ENCODE measurements around the gene APP. TPM values are rescaled to one million over a fixed set of nuclear protein-coding genes. Genes with fewer than 3 reads are reported as not detected.

Gene APP
- total RNA-seq, 1 donor from 2014 or later = 141 TPM

GRCh38 chr21:26110715-26111114 is 59.9 kb downstream of the APP start:
- Histone ChIP-seq H3K36me3 (ENCODE audit: control insufficient read depth in 3 of 3, insufficient read depth in 3 of 3, low read length in 3 of 3) (peaks cover 0 to 2% (median 0%) of the 10 kb centered on the region in 3 donors), H3K4me3 (ENCODE audit: low read length in 3 of 3) (no peak overlapping the region), H3K9ac (ENCODE audit: low read depth in 1 of 3, low read length in 3 of 3) (no peak overlapping the region), H3K9me3 (ENCODE audit: control insufficient read depth in 3 of 3, low read length in 3 of 3) (no peaks in the 10 kb centered on the region), H3K27ac (ENCODE audit: low read depth, low read length) (no peak overlapping the region), H3K4me1 (ENCODE audit: control insufficient read depth in 3 of 3, insufficient read depth in 3 of 3, low read length in 3 of 3) (peaks cover 0 to 3% (median 0%) of the 10 kb centered on the region in 3 donors), H3K27me3 (ENCODE audit: control insufficient read depth in 3 of 3, insufficient read depth in 3 of 3, low read length in 3 of 3) (no peaks in the 10 kb centered on the region)

GRCh38 chr21:26107429-26107828 is 63.1 kb downstream of the APP start:
- H3K4me3 ChIP-seq (ENCODE audit: low read length in 3 of 3) = no peak overlapping the region
- H3K36me3 ChIP-seq (ENCODE audit: control insufficient read depth in 3 of 3, insufficient read depth in 3 of 3, low read length in 3 of 3) = peaks cover 0 to 6% (median 2%) of the 10 kb centered on the region in 3 donors
- H3K4me1 ChIP-seq (ENCODE audit: control insufficient read depth in 3 of 3, insufficient read depth in 3 of 3, low read length in 3 of 3) = no peaks in the 10 kb centered on the region
- no peaks in the 10 kb centered on the region for H3K27me3 ChIP-seq (ENCODE audit: control insufficient read depth in 3 of 3, insufficient read depth in 3 of 3, low read length in 3 of 3)
- no peak overlapping the region for H3K27ac ChIP-seq (ENCODE audit: low read depth, low read length)
- H3K9ac ChIP-seq (ENCODE audit: low read depth in 1 of 3, low read length in 3 of 3) = no peak overlapping the region
- peaks cover 0 to 3% (median 0%) of the 10 kb centered on the region in 3 donors for H3K9me3 ChIP-seq (ENCODE audit: control insufficient read depth in 3 of 3, low read length in 3 of 3)

- H3K27me3 ChIP-seq (ENCODE audit: control insufficient read depth in 3 of 3, insufficient read depth in 3 of 3, low read length in 3 of 3) = no peaks in the 10 kb centered on the region
Observed at GRCh38 chr21:26106562-26106961, 64.0 kb downstream of the APP start.

GRCh38 chr21:26105819-26106218 is 64.8 kb downstream of the APP start:
- Histone ChIP-seq H3K9me3 (ENCODE audit: control insufficient read depth in 3 of 3, low read length in 3 of 3) (peaks cover 0 to 3% (median 0%) of the 10 kb centered on the region in 3 donors), H3K9ac (ENCODE audit: low read depth in 1 of 3, low read length in 3 of 3) (no peak overlapping the region), H3K27ac (ENCODE audit: low read depth, low read length) (no peak overlapping the region)

More at GRCh38 chr21:26106562-26106961, 64.0 kb downstream of the APP start:
- Histone ChIP-seq H3K9me3 (ENCODE audit: control insufficient read depth in 3 of 3, low read length in 3 of 3) (peaks cover 0 to 3% (median 0%) of the 10 kb centered on the region in 3 donors), H3K4me1 (ENCODE audit: control insufficient read depth in 3 of 3, insufficient read depth in 3 of 3, low read length in 3 of 3) (no peaks in the 10 kb centered on the region), H3K4me3 (ENCODE audit: low read length in 3 of 3) (no peak overlapping the region), H3K9ac (ENCODE audit: low read depth in 1 of 3, low read length in 3 of 3) (no peak overlapping the region), H3K36me3 (ENCODE audit: control insufficient read depth in 3 of 3, insufficient read depth in 3 of 3, low read length in 3 of 3) (peaks cover 0 to 6% (median 2%) of the 10 kb centered on the region in 3 donors), H3K27ac (ENCODE audit: low read depth, low read length) (no peak overlapping the region)

GRCh38 chr21:26100573-26100972 is 70.0 kb downstream of the APP start:
- H3K27ac ChIP-seq (ENCODE audit: low read depth, low read length) = no peak overlapping the region
- H3K4me1 ChIP-seq (ENCODE audit: control insufficient read depth in 3 of 3, insufficient read depth in 3 of 3, low read length in 3 of 3) = no peaks in the 10 kb centered on the region
- H3K4me3 ChIP-seq (ENCODE audit: low read length in 3 of 3) = no peak overlapping the region
- no peaks in the 10 kb centered on the region for H3K27me3 ChIP-seq (ENCODE audit: control insufficient read depth in 3 of 3, insufficient read depth in 3 of 3, low read length in 3 of 3)
- H3K36me3 ChIP-seq (ENCODE audit: control insufficient read depth in 3 of 3, insufficient read depth in 3 of 3, low read length in 3 of 3) = peaks cover 0 to 6% (median 0%) of the 10 kb centered on the region in 3 donors
- H3K9ac ChIP-seq (ENCODE audit: low read depth in 1 of 3, low read length in 3 of 3) = no peak overlapping the region
- H3K9me3 ChIP-seq (ENCODE audit: control insufficient read depth in 3 of 3, low read length in 3 of 3) = peaks cover 0 to 3% (median 0%) of the 10 kb centered on the region in 3 donors

More at GRCh38 chr21:26105819-26106218, 64.8 kb downstream of the APP start:
- Histone ChIP-seq H3K4me1 (ENCODE audit: control insufficient read depth in 3 of 3, insufficient read depth in 3 of 3, low read length in 3 of 3) (no peaks in the 10 kb centered on the region), H3K4me3 (ENCODE audit: low read length in 3 of 3) (no peak overlapping the region), H3K36me3 (ENCODE audit: control insufficient read depth in 3 of 3, insufficient read depth in 3 of 3, low read length in 3 of 3) (peaks cover 0 to 6% (median 2%) of the 10 kb centered on the region in 3 donors), H3K27me3 (ENCODE audit: control insufficient read depth in 3 of 3, insufficient read depth in 3 of 3, low read length in 3 of 3) (no peaks in the 10 kb centered on the region)

- no peaks in the 10 kb centered on the region for H3K27me3 ChIP-seq (ENCODE audit: control insufficient read depth in 3 of 3, insufficient read depth in 3 of 3, low read length in 3 of 3)
- no peak overlapping the region for H3K27ac ChIP-seq (ENCODE audit: low read depth, low read length)
- H3K9ac ChIP-seq (ENCODE audit: low read depth in 1 of 3, low read length in 3 of 3) = no peak overlapping the region
- peaks cover 0 to 6% (median 0%) of the 10 kb centered on the region in 3 donors for H3K36me3 ChIP-seq (ENCODE audit: control insufficient read depth in 3 of 3, insufficient read depth in 3 of 3, low read length in 3 of 3)
- H3K4me3 ChIP-seq (ENCODE audit: low read length in 3 of 3) = no peak overlapping the region
- H3K4me1 ChIP-seq (ENCODE audit: control insufficient read depth in 3 of 3, insufficient read depth in 3 of 3, low read length in 3 of 3) = no peaks in the 10 kb centered on the region
- peaks cover 0 to 3% (median 0%) of the 10 kb centered on the region in 3 donors for H3K9me3 ChIP-seq (ENCODE audit: control insufficient read depth in 3 of 3, low read length in 3 of 3)
Observed at GRCh38 chr21:26099610-26100219, 70.9 kb downstream of the APP start.

GRCh38 chr21:26098772-26099397 is 71.7 kb downstream of the APP start:
- peaks cover 0 to 3% (median 0%) of the 10 kb centered on the region in 3 donors for H3K36me3 ChIP-seq (ENCODE audit: control insufficient read depth in 3 of 3, insufficient read depth in 3 of 3, low read length in 3 of 3)
- H3K4me1 ChIP-seq (ENCODE audit: control insufficient read depth in 3 of 3, insufficient read depth in 3 of 3, low read length in 3 of 3) = no peaks in the 10 kb centered on the region
- H3K9ac ChIP-seq (ENCODE audit: low read depth in 1 of 3, low read length in 3 of 3) = no peak overlapping the region
- H3K4me3 ChIP-seq (ENCODE audit: low read length in 3 of 3) = no peak overlapping the region
- H3K9me3 ChIP-seq (ENCODE audit: control insufficient read depth in 3 of 3, low read length in 3 of 3) = peaks cover 0 to 3% (median 0%) of the 10 kb centered on the region in 3 donors
- no peak overlapping the region for H3K27ac ChIP-seq (ENCODE audit: low read depth, low read length)
- no peaks in the 10 kb centered on the region for H3K27me3 ChIP-seq (ENCODE audit: control insufficient read depth in 3 of 3, insufficient read depth in 3 of 3, low read length in 3 of 3)

- no peak overlapping the region for H3K27ac ChIP-seq (ENCODE audit: low read depth, low read length)
- no peaks in the 10 kb centered on the region for H3K27me3 ChIP-seq (ENCODE audit: control insufficient read depth in 3 of 3, insufficient read depth in 3 of 3, low read length in 3 of 3)
- no peaks in the 10 kb centered on the region for H3K4me1 ChIP-seq (ENCODE audit: control insufficient read depth in 3 of 3, insufficient read depth in 3 of 3, low read length in 3 of 3)
- no peak overlapping the region for H3K9ac ChIP-seq (ENCODE audit: low read depth in 1 of 3, low read length in 3 of 3)
- H3K4me3 ChIP-seq (ENCODE audit: low read length in 3 of 3) = no peak overlapping the region
- H3K9me3 ChIP-seq (ENCODE audit: control insufficient read depth in 3 of 3, low read length in 3 of 3) = no peaks in the 10 kb centered on the region
- no peaks in the 10 kb centered on the region for H3K36me3 ChIP-seq (ENCODE audit: control insufficient read depth in 3 of 3, insufficient read depth in 3 of 3, low read length in 3 of 3)
Observed at GRCh38 chr21:26097475-26097874, 73.1 kb downstream of the APP start.

- no peaks in the 10 kb centered on the region for H3K4me1 ChIP-seq (ENCODE audit: control insufficient read depth in 3 of 3, insufficient read depth in 3 of 3, low read length in 3 of 3)
Observed at GRCh38 chr21:26096494-26097371, 73.8 kb downstream of the APP start.

More at GRCh38 chr21:26096494-26097371, 73.8 kb downstream of the APP start:
- Histone ChIP-seq H3K36me3 (ENCODE audit: control insufficient read depth in 3 of 3, insufficient read depth in 3 of 3, low read length in 3 of 3) (no peaks in the 10 kb centered on the region), H3K27me3 (ENCODE audit: control insufficient read depth in 3 of 3, insufficient read depth in 3 of 3, low read length in 3 of 3) (no peaks in the 10 kb centered on the region), H3K9ac (ENCODE audit: low read depth in 1 of 3, low read length in 3 of 3) (no peak overlapping the region), H3K27ac (ENCODE audit: low read depth, low read length) (no peak overlapping the region), H3K4me3 (ENCODE audit: low read length in 3 of 3) (no peak overlapping the region), H3K9me3 (ENCODE audit: control insufficient read depth in 3 of 3, low read length in 3 of 3) (no peaks in the 10 kb centered on the region)

All from skeletal muscle tissue (tissue), 4 donors.